ENCODE results near the gene SMARCB1.

The SMARCB1 gene

DNA sequence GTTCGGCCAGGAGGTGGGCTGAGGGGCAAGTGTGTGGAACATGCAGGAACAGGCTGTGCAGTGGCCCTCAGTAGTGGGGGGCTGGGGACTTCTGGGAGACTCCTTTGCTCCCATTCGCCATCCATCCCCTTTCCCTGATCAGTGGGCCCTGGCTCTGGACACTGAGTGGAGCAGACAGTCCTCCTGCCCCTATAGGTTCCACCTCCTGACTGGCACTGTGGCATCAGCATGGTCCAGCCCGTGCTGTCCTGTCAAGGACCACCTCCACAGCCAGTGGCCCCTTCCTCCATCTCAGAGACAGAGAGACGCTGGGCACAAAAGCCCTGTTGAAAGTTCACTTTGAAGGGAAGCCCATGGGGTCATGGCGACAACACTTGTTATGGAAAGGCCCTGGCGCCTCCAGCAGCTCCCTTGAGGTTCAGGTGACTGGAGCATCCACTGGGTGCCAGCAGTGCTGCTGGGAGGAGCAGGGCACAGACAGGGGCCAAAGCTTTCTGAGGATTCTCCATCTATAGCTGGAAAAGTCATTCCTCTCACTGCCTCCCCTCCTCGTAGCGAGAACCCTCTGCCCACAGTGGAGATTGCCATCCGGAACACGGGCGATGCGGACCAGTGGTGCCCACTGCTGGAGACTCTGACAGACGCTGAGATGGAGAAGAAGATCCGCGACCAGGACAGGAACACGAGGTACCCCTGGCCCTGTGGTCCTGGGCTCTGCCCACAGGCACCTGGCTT is 46.4 kb downstream of the SMARCB1 start:
- DNase-seq, result no peak

DNA sequence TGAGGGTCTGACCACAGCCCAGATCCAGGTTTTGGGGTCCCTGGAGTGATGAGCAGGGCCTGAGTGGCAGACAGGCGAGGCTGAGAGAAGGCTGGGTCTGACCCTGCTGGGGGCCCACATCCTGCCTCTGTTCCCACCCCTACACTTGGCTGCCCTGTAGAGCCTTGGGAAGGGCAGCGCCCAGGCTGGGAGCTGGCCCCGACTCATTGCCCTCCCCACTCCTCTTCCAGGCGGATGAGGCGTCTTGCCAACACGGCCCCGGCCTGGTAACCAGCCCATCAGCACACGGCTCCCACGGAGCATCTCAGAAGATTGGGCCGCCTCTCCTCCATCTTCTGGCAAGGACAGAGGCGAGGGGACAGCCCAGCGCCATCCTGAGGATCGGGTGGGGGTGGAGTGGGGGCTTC is 47.1 kb downstream of the SMARCB1 start:
- no peak for DNase-seq

DNA sequence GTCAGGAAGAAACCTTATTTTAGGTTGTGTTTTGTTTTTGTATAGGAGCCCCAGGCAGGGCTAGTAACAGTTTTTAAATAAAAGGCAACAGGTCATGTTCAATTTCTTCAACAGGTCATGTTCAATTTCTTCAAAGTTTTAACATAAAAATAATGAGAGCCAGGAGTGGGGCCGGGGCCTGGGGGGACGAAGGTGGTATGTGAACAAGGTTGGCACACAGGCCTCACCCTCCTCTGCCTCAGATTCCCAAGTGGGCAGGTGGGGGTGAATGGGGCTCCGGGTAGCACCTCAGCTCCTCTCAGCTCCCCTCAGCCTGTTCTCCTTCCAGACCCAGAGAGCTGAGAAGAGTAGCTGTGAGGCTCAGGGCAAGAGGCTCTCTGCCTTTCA is 47.6 kb downstream of the SMARCB1 start:
- DNase-seq, result no peak

- no peak for DNase-seq
Observed at GRCh38 chr22:23834793-23835483, 48.2 kb downstream of the SMARCB1 start.

DNA sequence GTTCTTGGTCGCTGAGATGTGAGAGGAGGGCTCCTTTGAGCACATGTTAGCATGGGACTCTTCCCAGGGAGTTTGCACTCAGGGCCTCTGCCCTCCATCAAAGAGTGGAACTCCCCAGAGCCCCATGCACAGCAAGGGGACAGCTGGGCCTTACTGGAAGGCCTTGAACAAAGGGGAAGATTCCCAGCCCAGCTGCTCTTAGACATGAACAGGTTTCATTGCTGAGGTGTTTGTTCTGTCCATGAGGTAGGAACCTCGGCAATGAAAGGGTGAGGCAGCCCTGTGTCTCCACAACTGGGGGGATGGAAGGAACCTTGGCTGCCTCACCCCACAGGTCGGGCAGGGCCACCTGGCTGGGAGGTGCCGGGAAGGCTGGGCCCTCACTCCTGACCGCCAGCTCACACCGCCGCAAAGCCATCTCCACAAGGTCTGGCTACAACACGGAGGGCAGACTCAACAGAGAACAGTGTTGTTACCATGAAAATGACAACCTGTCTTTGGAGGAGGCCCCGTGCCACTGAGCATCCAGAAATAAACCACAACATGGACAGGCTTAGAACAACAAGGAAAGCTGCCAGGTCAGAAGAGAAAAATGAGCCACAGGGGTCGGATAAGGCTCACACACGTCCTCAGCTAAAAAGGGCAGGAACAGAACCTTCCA is 48.8 kb downstream of the SMARCB1 start:
- DNase-seq, result no peak

DNA sequence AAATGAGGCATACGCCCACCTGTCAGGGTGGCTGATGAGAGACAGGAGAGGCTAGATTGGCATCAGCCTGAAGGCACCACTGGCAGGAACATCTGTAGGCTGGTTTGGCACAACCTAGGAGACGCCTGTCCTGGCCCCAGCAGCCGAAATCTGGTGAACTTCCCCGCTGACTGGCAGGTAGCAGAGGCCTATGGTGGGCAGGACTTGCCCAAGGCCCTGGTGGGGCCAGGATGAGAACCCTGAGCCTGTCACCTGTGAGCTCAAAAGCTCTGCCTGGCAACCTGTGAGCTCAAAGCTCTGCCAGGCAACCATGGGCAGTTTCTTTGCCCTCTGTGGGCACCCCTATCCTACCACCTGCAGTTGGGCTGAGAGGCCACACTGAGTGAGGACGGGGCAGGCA is 49.5 kb downstream of the SMARCB1 start:
- DNase-seq, result no peak

- no peak for DNase-seq
Observed at GRCh38 chr22:23836692-23837495, 50.1 kb downstream of the SMARCB1 start.

GRCh38 chr22:23837496-23837859 is 50.7 kb downstream of the SMARCB1 start:
- no peak for DNase-seq

GRCh38 chr22:23837911-23838680 is 51.3 kb downstream of the SMARCB1 start:
- DNase-seq, result peak; percentile 32

GRCh38 chr22:23838681-23839468 is 52.1 kb downstream of the SMARCB1 start, which contains the start of gene DERL3:
TSS of gene DERL3 (minus strand) at chr22:23839006. CDS start at chr22:23838987, 19 bp downstream.
- peak; percentile 98 for DNase-seq

DNA sequence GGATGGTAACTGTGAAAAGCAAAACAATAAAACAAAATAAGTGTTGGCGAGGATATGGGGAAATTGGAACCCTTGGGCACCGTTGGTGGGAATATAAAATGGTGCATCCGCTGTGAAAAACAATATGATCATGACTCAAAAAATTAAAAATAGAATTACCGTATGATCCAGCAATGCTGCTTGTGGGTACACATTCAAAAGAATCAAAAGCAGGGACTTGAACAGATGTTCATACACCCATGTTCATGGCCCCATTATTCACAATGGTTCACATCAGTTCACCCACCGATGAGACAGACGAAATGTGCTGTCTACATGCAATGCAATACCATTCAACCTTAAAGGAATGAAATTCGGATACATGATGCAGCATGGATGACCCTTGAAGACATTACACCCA is 53.3 kb downstream of the SMARCB1 start:
- no peak for DNase-seq

DNA sequence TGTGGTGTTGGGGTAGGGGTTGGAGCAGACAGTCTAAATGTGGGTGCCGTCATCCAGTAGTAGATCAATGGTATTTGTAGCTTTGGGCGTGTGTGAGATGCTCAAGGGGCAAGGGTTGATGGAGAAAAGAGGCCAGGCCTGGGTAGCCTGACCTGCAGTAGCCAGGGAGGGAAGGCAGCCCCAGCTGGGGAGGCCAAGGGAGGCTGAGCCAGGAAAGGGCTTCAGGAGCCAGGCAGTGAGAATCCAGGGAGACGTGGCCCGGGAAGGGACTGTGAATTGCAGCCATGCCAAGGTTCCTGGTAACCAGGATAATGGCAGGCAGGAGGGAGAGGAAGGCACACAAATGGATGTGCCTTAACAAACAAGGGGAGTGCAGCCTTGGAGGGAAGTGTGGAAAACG is 54.5 kb downstream of the SMARCB1 start:
- DNase-seq, result no peak

GRCh38 chr22:23841736-23842445 is 55.1 kb downstream of the SMARCB1 start:
- no peak for DNase-seq

DNA sequence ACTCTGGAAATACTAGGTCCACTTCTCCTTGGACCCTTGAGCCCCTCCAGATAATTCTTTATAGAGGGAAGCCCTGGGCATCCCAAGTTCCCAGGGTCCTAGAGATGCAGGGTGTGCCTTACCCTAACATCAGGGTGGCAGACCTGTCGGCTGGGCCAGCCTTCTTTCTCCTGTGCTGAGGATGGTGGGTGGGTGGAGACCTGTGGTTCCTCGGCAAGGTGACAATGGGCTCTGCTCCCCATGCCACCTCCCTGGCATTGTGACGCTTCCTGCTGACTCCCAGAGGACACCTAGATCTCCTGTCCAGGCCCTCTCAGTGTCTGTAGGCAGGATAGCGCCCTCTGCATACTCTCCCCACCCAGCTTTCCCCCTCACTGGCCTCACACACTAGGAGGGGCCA is 55.8 kb downstream of the SMARCB1 start:
- no peak for DNase-seq

DNA sequence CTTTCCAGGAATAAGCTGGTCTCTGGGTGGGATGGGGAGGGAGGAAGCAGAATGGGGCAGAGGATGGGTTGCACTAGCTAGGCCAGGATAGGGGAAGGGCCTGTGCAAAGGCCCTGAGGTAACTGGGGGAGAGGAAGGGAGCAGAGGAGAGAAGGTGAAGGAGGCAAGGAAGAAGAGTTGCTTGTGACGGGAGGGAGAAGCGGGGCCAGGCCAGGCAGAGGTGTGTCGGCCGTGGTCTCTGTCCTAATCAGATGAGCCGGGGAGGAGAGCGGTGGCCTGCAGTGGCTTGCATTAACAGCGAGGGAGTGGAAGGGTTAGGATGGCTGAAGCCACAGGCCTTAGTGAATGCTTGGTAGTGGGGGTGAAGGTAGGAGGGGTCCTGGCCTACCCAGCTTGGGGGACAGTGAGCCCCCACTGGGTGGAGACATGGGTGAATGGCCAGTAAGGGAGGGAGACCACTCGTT is 58.0 kb downstream of the SMARCB1 start:
- DNase-seq, result no peak

DNA sequence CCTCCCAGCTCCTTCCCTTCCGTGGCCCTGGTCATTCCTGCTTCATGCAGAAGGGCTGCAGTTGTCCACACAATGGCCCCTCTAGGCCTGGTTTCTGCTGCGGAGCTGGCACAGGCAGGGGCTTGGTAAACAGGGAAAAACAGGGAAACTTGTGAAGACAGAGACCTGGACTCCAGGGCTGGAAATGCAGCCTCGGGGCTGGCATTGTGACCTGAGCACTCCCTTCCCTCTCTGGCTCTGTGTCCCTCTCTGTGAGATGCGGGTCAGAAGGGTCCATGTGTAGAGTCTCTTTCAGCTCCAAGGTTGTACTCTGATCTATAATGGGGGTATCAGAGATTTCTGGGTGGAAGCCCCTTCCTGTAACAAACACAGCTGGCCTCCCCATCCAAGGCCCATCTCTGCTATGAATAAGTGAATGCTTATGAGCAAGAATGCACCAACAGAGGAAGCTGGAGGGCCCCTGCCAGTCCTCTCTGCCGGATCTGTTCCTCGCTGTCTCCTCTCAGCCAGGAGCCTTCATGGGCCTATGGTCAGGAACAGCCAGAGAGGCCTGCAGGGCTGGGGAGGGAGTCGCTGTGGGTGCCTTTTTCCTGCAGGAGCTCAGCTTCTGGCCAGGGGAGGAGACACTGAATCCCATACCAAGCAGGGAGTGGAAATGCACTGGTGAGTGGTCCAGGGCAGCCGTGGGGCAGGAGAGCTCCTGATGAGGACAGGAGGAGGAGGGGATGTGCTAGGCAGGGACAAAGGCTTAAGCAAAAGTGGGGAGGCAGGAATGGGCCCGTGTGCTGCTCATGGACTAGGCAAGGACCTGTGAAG is 58.7 kb downstream of the SMARCB1 start:
- no peak for DNase-seq

DNA sequence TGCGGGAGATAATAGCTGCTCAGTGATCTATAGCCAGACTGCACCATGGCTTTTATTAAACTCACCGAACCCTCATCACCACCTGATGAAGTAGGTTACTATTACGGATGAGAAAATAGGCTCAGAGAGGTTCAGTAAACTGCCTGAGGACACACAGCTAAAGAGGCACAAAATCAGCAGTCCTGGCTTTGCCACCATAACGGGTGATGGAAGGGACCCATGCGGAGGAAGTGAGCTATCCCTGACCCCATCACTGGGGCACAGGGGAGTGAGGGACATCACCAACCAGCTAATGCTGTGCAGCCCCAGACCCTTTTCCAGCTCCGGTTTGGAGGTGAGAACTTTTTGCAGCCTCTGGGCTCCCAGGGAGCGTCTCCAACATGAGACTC is 59.3 kb downstream of the SMARCB1 start:
- no peak for DNase-seq

DNA sequence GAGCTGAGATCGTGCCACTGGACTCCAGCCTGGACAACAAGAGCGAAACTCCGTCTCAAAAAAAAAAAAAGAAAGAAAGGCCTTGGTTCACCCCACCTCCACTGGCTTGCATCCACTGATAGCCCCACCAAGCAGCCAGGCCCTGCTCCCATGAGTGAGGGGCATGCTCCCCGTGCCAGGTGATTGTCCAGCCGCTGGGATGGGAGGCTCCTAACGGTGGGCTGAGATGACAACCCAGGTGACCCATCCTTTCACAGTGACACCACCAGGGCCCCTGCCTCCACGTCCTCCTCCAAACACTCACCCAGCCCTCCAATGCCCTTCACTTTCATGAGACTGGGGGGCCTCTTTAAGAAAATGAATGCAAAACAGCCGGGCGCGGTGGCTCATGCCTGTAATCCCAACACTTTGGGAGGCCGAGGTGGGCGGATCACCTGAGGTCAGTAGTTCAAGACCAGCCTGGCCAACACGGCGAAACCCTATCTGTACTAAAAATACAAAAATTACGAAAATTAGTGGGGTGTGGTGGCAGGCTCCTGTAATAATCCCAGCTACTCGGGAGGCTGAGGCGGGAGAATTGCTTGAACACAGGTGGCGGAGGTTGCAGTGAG is 60.6 kb downstream of the SMARCB1 start:
- DNase-seq, result no peak
